ENCODE results near the gene CREB3.

The CREB3 gene

DNA sequence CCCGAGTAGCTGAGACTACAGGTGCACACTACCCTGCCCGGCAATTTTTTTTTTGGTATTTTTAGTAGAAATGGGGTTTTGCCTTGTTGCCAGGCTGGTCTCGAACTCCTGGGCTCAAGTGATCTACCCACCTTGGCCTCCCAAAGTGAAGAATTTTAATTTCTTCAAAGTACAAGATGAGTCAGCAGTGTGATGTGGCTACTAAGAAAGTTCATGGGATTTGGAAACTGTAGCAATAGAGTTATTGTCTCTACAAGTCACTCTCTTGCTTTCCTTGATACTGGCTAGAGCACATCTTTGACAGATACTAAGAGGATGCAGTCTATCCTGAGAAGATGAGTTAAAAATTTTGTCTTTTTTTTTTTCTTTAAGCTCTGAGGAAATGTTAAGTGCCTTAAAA lies 1.6 kb downstream of the CREB3 start:
- H4K20me1 ChIP-seq: peaks cover 6 to 61% (median 22%) of the 10 kb centered on the region in 11 experiments
- peaks cover 38 to 66% (median 54%) of the 10 kb centered on the region in 10 experiments for H3K4me1 ChIP-seq
- no peak overlapping the region for H3K27ac ChIP-seq
- peak overlapping the region; percentile 90 to 99 (median 96); a peak in 19 of 22 replicates for H3K4me2 ChIP-seq
- H3K27me3 ChIP-seq: no peaks in the 10 kb centered on the region
- no peaks in the 10 kb centered on the region for H3K9me3 ChIP-seq (replicated peaks in 1 of 11)
- no peak for TF ChIP-seq Cebpa-rat (IDR thresholded peaks at IDR 0.05)
- peaks cover 37 to 57% (median 48%) of the 10 kb centered on the region in 11 experiments for H3K36me3 ChIP-seq
- peak overlapping the region in 7 of 11 experiments; percentile 2 to 93 (median 84); a peak in 5 of 22 replicates for H3K9ac ChIP-seq
- peak overlapping the region in 2 of 10 experiments; percentile 89 to 90; a peak in 1 of 20 replicates for H3K4me3 ChIP-seq

DNA sequence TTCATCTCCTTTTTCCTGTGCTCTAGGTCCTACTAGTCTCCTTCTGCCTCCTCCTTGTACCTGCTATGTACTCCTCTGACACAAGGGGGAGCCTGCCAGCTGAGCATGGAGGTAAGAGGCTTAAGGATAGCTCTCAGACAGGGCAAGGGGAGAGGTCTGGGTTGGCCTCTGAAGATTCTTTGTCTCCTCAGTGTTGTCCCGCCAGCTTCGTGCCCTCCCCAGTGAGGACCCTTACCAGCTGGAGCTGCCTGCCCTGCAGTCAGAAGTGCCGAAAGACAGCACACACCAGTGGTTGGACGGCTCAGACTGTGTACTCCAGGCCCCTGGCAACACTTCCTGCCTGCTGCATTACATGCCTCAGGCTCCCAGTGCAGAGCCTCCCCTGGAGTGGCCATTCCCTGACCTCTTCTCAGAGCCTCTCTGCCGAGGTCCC lies 3.8 kb downstream of the CREB3 start:
- TF ChIP-seq Cebpa-rat (IDR thresholded peaks at IDR 0.05): no peak
- Histone ChIP-seq H3K9me3 (replicated peaks in 1 of 11) (no peaks in the 10 kb centered on the region), H3K27me3 (no peaks in the 10 kb centered on the region), H3K36me3 (peaks cover 58 to 74% (median 69%) of the 10 kb centered on the region in 11 experiments), H3K27ac (peak overlapping the region in 3 of 11 experiments; percentile 18 to 20 (median 19); a peak in 1 of 22 replicates), H3K4me1 (peaks cover 18 to 48% (median 36%) of the 10 kb centered on the region in 10 experiments), H3K4me2 (peak overlapping the region in 4 of 11 experiments; percentile 10 to 71 (median 44); a peak in 4 of 22 replicates), H3K9ac (peak overlapping the region in 6 of 11 experiments; percentile 4 to 45 (median 34); a peak in 4 of 22 replicates), H4K20me1 (peaks cover 0 to 68% (median 10%) of the 10 kb centered on the region in 11 experiments; a peak in 14 of 22 replicates), H3K4me3 (no peak overlapping the region)

DNA sequence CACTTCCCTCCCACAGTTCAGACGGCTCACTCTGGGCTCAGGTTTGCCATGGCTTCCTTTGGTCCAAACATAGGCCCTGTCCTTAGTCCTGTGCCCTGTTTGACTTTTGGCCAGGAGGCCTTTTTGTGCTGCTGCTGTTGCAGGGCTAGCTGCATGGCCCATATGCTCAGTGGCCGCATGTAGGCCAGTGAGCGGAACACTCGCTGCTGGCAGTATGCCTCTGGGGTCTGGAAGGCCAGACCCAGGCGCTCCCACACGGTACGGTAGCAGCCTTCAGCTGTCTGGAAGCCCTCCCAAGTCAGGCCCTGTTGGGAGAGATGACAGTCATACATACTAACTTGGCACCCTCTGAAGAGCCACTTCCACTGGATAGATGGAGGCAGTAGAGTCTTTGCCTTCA lies 4.7 kb downstream of the CREB3 start:
- Histone ChIP-seq H3K9ac (peak overlapping the region in 3 of 11 experiments; percentile 13 to 24 (median 15); a peak in 2 of 22 replicates), H4K20me1 (peaks cover 0 to 78% (median 17%) of the 10 kb centered on the region in 11 experiments; a peak in 16 of 22 replicates), H3K27me3 (no peaks in the 10 kb centered on the region), H3K9me3 (replicated peaks in 1 of 11) (no peaks in the 10 kb centered on the region), H3K27ac (peak overlapping the region in 2 of 11 experiments; percentile 18 to 20; a peak in 1 of 22 replicates), H3K36me3 (peaks cover 61 to 82% (median 77%) of the 10 kb centered on the region in 11 experiments), H3K4me1 (peaks cover 27 to 56% (median 43%) of the 10 kb centered on the region in 10 experiments), H3K4me3 (no peak overlapping the region), H3K4me2 (no peak overlapping the region; a peak in 1 of 22 replicates)
- no peak for TF ChIP-seq Cebpa-rat (IDR thresholded peaks at IDR 0.05)

DNA sequence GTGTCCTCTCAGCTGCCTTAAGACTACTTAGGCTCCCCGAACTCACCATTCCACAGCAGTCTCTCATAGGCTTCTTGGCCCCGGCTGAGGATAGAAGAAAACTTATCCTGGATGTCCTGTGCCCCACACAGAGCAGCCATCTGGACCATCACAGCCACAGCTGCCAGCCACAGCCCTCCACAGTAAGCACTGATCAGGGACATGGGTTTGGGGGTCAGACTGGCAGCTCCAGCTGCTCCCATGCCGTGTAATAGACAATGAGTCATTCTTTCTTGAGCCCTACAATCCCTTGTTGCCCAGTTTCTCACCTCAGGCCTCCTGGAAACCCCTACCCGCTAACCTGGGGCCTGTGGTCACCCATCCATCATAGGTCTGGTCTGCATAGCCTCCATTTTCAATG lies 5.7 kb downstream of the CREB3 start:
- H3K4me3 ChIP-seq: no peak overlapping the region
- peaks cover 64 to 93% (median 84%) of the 10 kb centered on the region in 11 experiments for H3K36me3 ChIP-seq
- no peaks in the 10 kb centered on the region for H3K9me3 ChIP-seq (replicated peaks in 1 of 11)
- no peak overlapping the region for H3K27ac ChIP-seq
- H3K4me2 ChIP-seq: peak overlapping the region in 3 of 11 experiments; percentile 3 to 31 (median 22); a peak in 1 of 22 replicates
- TF ChIP-seq Cebpa-rat (IDR thresholded peaks at IDR 0.05): no peak
- no peaks in the 10 kb centered on the region for H3K27me3 ChIP-seq
- H3K4me1 ChIP-seq: peaks cover 32 to 60% (median 47%) of the 10 kb centered on the region in 10 experiments
- H4K20me1 ChIP-seq: peaks cover 0 to 88% (median 23%) of the 10 kb centered on the region in 11 experiments; a peak in 16 of 22 replicates
- peak overlapping the region in 2 of 11 experiments; percentile 12 to 24; a peak in 3 of 22 replicates for H3K9ac ChIP-seq

DNA sequence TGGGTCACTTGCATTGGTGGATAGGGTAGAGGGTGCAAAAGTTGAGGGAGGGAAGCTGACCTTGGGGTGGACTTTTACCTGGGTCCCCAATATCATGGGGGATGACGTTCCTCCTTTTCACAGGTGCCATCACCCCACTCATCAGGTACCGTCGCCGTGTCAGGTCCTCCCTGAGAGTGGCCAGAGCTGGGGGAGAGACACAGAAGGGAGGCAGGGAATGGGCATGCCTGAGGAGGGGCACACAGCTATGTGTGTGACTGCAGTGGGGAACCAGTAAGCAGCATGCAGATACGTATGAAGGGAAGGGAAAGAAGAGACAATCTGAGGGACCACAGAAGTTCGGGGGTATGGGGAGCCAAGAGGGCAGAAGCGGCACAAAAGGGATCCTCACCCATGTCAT lies 6.5 kb downstream of the CREB3 start:
- H3K9me3 ChIP-seq (replicated peaks in 1 of 11): no peaks in the 10 kb centered on the region
- H3K4me3 ChIP-seq: no peak overlapping the region
- no peak for TF ChIP-seq Cebpa-rat (IDR thresholded peaks at IDR 0.05)
- no peak overlapping the region for H3K27ac ChIP-seq
- H3K36me3 ChIP-seq: peaks cover 72 to 97% (median 86%) of the 10 kb centered on the region in 11 experiments
- H3K9ac ChIP-seq: no peak overlapping the region
- no peak overlapping the region for H3K4me2 ChIP-seq
- H4K20me1 ChIP-seq: peaks cover 0 to 90% (median 28%) of the 10 kb centered on the region in 11 experiments; a peak in 16 of 22 replicates
- H3K4me1 ChIP-seq: peaks cover 32 to 60% (median 46%) of the 10 kb centered on the region in 10 experiments
- no peaks in the 10 kb centered on the region for H3K27me3 ChIP-seq

DNA sequence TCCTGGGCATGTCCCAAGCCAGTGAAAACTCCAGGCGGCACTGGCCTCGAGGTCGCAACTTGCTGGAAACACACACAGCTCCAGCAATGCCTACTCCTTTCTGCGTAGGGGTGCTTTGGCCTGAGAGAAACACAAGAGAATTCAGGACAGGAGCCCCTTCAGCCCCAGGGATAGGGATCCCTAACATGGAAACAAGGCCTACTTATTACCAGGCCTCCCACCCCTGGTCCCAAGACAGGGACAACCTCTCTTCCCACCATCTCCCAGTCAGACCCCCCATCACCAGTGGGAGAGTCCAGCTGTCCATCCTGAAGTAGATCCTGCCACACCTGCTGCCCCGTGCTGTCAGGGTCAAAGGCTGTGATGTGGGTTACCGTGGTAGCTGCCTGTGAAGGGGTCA lies 7.8 kb downstream of the CREB3 start:
- Histone ChIP-seq H3K9ac (no peak overlapping the region), H3K9me3 (replicated peaks in 1 of 11) (no peaks in the 10 kb centered on the region), H3K27ac (no peak overlapping the region), H3K27me3 (no peaks in the 10 kb centered on the region), H4K20me1 (peaks cover 0 to 100% (median 32%) of the 10 kb centered on the region in 11 experiments; a peak in 16 of 22 replicates), H3K4me3 (no peak overlapping the region), H3K4me1 (peaks cover 35 to 61% (median 48%) of the 10 kb centered on the region in 10 experiments), H3K4me2 (no peak overlapping the region), H3K36me3 (peaks cover 77 to 97% (median 89%) of the 10 kb centered on the region in 11 experiments)
- TF ChIP-seq Cebpa-rat (IDR thresholded peaks at IDR 0.05): no peak

DNA sequence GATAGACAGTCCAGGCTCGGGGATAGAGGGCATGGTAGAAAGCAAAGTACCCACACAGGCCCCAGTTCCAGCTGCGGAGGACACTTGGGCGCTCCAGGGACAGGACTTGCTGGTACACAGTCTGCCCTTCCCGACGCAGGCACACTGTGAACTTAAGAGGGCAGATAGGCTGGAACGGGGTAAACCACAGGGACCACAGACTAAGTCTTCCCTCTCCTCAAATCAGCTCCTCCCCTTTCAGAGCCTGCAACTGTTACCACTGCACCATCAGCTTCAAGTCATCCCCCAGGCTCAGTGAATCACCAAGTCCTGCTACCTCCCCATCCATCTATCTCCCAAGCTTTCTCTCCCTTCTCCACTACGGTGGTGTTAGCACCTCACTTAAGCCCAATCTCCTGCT lies 9.3 kb downstream of the CREB3 start:
- peak overlapping the region in 10 of 11 experiments; percentile 8 to 57 (median 43); a peak in 17 of 22 replicates for H3K4me2 ChIP-seq
- TF ChIP-seq Cebpa-rat (IDR thresholded peaks at IDR 0.05): no peak
- peaks cover 46 to 61% (median 54%) of the 10 kb centered on the region in 10 experiments for H3K4me1 ChIP-seq
- no peak overlapping the region for H3K27ac ChIP-seq
- H3K36me3 ChIP-seq: peaks cover 66 to 95% (median 79%) of the 10 kb centered on the region in 11 experiments
- peaks cover 0 to 100% (median 43%) of the 10 kb centered on the region in 11 experiments; a peak in 17 of 22 replicates for H4K20me1 ChIP-seq
- no peak overlapping the region for H3K4me3 ChIP-seq
- H3K27me3 ChIP-seq: no peaks in the 10 kb centered on the region
- H3K9ac ChIP-seq: peak overlapping the region in 1 of 11 experiments; percentile 18; a peak in 1 of 22 replicates
- H3K9me3 ChIP-seq (replicated peaks in 1 of 11): no peaks in the 10 kb centered on the region

DNA sequence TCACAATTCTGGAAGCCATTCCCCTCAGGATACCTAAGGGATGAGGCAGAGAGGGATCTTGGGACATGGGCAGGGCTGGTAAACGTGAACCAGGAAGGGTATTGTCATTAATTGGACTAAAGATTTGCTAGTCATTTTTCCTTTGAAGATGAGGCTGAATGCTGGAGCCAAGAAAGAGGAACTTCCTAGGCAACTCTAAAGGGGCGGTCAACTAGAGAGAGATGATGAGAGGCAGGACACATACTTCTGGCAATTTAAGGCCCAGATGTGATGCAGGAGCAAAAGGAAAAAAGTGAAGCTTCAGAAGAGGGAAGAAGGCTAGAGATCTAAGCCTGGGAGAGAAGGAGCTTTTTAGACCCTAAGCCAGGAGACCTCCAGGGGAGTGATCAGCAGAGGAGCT lies 11.0 kb downstream of the CREB3 start:
- Histone ChIP-seq H3K27me3 (no peaks in the 10 kb centered on the region), H3K36me3 (peaks cover 49 to 79% (median 62%) of the 10 kb centered on the region in 11 experiments), H3K27ac (peak overlapping the region in 1 of 11 experiments; percentile 6; a peak in 1 of 22 replicates), H3K4me1 (peaks cover 51 to 74% (median 64%) of the 10 kb centered on the region in 10 experiments), H3K9ac (no peak overlapping the region), H3K4me2 (peak overlapping the region in 10 of 11 experiments; percentile 0 to 100 (median 42); a peak in 15 of 22 replicates), H3K4me3 (no peak overlapping the region), H3K9me3 (replicated peaks in 1 of 11) (no peaks in the 10 kb centered on the region), H4K20me1 (peaks cover 0 to 100% (median 45%) of the 10 kb centered on the region in 11 experiments; a peak in 16 of 22 replicates)
- TF ChIP-seq Cebpa-rat (IDR thresholded peaks at IDR 0.05): no peak

DNA sequence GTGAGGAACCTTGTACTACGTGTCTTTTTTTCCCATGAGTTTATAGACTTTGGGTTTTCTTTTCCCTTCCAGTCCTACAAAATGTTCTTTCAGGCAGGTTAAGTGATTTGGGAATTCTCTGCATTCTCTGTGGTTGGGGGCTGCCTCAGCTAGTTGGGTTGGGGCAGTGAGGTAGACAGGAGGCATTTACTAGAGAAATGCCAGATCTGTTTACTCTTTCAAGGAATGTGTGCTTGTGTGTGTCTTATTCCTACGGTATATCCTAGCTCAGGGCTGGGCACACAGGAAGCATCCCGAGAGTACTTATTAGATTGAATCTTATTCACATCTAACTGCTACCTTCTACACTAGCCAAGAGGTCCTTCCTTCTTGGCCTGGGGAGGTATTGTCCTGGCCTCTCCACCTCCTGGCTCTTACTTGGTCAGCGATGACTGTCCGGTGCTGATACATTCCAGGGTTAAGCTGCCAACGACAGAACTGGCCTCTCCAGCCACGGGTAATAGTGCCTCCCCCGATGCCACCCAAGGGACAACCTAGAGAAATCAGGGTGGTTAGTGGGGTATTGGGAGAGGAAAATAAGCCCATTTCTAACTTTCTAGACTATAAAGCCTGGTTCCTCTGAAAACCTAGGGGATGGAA lies 11.5 kb downstream of the CREB3 start:
- H3K4me1 ChIP-seq: peaks cover 54 to 74% (median 64%) of the 10 kb centered on the region in 10 experiments

More for the DNA sequence above, 11.5 kb downstream of the CREB3 start:
- no peak overlapping the region for H3K9ac ChIP-seq
- H3K4me3 ChIP-seq: no peak overlapping the region
- H3K9me3 ChIP-seq (replicated peaks in 1 of 11): no peaks in the 10 kb centered on the region
- H3K4me2 ChIP-seq: peak overlapping the region in 10 of 11 experiments; percentile 0 to 100 (median 42); a peak in 16 of 22 replicates
- H3K27me3 ChIP-seq: no peaks in the 10 kb centered on the region
- no peak for TF ChIP-seq Cebpa-rat (IDR thresholded peaks at IDR 0.05)
- peaks cover 0 to 97% (median 47%) of the 10 kb centered on the region in 11 experiments; a peak in 16 of 22 replicates for H4K20me1 ChIP-seq
- peaks cover 44 to 73% (median 56%) of the 10 kb centered on the region in 11 experiments for H3K36me3 ChIP-seq
- peak overlapping the region in 1 of 11 experiments; percentile 6; a peak in 2 of 22 replicates for H3K27ac ChIP-seq
